Thoracic aorta (tissue), 2 donors: ENCODE data around the gene LRRC4. TPM values are rescaled to one million over a fixed set of nuclear protein-coding genes. Genes with fewer than 3 reads are reported as not detected.

Experiments used
- ATAC-seq: fragments of 150-250 bp; one replicate; pipeline ENCODE4 v1.8.0; 2017; ENCODE audit warnings: low read depth; ENCODE audit not compliant: insufficient number of reproducible peaks, low FRiP score
- DNase-seq: peaks from one replicate; pipeline ENCODE4 v3.0.0-alpha.2; 2020; ENCODE audit warnings: low spot score
- H3K27ac ChIP-seq, 2 donors: fragments of 200-600 bp; sonication (generic); 1 replicate in 1 of 2; 2 replicates in 1 of 2; pipeline ENCODE4 v1.5.1; 2016; ENCODE audit warnings: mild to moderate bottlenecking in 2 of 2, moderate library complexity in 2 of 2
- H3K27me3 ChIP-seq: fragments of 200-600 bp; sonication (generic); replicated peaks from 2 replicates; pipeline ENCODE4 v1.6.0; 2016; ENCODE audit warnings: mild to moderate bottlenecking; ENCODE audit not compliant: insufficient read depth
- H3K36me3 ChIP-seq: fragments of 200-600 bp; sonication (generic); one replicate; pipeline ENCODE4 v1.5.1; 2016
- H3K4me1 ChIP-seq, 2 donors: fragments of 200-600 bp; sonication (generic); 1 replicate in 1 of 2; 2 replicates in 1 of 2; pipeline versions ENCODE4 v1.5.1 to v1.6.0; 2016; ENCODE audit warnings: low read depth in 2 of 2, mild to moderate bottlenecking in 1 of 2; ENCODE audit not compliant: control insufficient read depth in 1 of 2
- H3K4me3 ChIP-seq: fragments of 200-600 bp; sonication (generic); 2 replicates; pipeline ENCODE4 v1.5.1; 2016; ENCODE audit warnings: mild to moderate bottlenecking
- H3K9me3 ChIP-seq: fragments of 200-600 bp; sonication (generic); 2 replicates; pipeline ENCODE4 v1.5.1; 2016
- total RNA-seq, 2 donors: library from RNA; depleted of rRNA; stranded (reverse); fragments of >200 nt; gene quantifications; one replicate each; pipeline versions ENCODE4 v1.1.0 to v1.2.3, GENCODE V29; 2016
- TF ChIP-seq, protein P1 (sequence below): fragments of 200-600 bp; sonication (generic); IDR thresholded peaks from one replicate; pipeline ENCODE4 v1.5.1; 2019; ENCODE audit warnings: antibody characterized with exemption

LRRC4 gene
- total RNA-seq, 2 donors from 2014 or later: 0.85 to 2.2 TPM

DNA sequence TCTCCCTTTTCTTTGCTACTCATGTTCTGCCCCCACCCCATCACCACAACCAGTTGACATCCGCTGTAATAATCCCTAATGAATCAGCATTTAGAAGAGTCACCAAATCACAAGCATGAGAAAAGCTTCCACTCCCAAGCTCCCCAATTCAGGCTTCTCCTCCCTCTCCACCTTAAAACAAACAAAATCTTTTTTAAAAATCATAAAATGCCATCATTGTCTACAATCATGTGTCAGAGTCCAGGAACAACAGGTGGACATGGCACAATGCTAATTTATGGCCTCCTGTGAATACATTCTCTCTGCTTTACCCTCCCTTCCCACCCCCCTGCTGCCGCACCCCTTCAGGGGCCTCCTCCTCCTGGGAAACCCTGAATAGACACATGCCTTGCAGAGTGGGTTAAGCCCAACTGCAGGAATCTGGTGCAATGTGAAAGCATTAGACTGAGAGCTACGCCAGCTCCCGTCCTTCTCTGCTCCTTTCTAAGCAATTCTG, 3.7 kb downstream of the LRRC4 start:
- Histone ChIP-seq H3K27ac (no peak overlapping the region), H3K36me3 (no peaks in the 10 kb centered on the region), H3K27me3 (no peaks in the 10 kb centered on the region), H3K9me3 (no peaks in the 10 kb centered on the region), H3K4me1 (peaks cover 5% of the 10 kb centered on the region in 2 donors), H3K4me3 (no peak overlapping the region)
- DNase-seq (no peak), ATAC-seq (no peak)
- TF ChIP-seq, protein P1, sequence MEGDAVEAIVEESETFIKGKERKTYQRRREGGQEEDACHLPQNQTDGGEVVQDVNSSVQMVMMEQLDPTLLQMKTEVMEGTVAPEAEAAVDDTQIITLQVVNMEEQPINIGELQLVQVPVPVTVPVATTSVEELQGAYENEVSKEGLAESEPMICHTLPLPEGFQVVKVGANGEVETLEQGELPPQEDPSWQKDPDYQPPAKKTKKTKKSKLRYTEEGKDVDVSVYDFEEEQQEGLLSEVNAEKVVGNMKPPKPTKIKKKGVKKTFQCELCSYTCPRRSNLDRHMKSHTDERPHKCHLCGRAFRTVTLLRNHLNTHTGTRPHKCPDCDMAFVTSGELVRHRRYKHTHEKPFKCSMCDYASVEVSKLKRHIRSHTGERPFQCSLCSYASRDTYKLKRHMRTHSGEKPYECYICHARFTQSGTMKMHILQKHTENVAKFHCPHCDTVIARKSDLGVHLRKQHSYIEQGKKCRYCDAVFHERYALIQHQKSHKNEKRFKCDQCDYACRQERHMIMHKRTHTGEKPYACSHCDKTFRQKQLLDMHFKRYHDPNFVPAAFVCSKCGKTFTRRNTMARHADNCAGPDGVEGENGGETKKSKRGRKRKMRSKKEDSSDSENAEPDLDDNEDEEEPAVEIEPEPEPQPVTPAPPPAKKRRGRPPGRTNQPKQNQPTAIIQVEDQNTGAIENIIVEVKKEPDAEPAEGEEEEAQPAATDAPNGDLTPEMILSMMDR: no peak

DNA sequence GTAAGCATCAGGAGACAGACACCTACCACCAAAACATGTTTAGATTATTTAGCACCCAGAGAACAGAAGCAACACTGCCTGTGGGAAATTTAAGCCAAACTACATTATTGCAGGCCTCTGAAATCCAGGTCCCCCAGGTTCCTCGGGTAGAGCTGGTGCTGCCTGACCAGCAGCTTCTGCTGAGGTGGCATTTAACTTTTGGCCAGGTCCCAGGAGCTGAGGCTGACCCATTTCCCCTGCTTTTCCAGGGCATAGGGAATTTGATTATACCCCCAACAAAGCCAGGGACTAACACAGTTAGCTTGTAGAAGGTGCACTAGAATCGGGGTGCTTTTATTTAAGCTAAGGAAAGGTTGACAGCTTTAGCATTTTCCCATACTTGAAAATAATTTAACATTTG, 4.7 kb downstream of the LRRC4 start:
- Histone ChIP-seq H3K9me3 (no peaks in the 10 kb centered on the region), H3K27me3 (no peaks in the 10 kb centered on the region), H3K27ac (no peak overlapping the region), H3K36me3 (no peaks in the 10 kb centered on the region), H3K4me3 (no peak overlapping the region), H3K4me1 (peaks cover 5% of the 10 kb centered on the region in 2 donors)
- TF ChIP-seq, protein P1: no peak
- no peak for DNase-seq
- no peak for ATAC-seq

DNA sequence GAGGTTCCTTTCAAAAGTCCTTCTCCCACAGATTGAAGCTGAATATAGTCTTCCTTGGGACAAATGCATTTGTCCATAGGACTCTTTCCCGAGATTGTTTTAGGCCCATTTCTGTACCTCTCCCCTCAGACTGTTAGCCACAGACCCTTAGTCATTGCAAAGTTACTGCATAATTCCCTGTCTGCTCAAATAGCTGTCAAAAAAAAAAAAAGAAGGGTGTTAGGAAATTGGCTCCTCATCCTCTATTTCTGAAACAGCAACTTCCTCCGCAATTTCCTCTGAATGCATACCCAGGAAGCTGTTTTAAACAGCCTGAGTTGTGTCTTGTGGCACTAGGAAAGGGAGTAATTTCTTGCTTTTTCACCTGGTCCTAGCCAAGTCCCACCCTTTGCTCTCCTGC, 5.4 kb downstream of the LRRC4 start:
- TF ChIP-seq, protein P1: no peak
- Histone ChIP-seq H3K27ac (no peak overlapping the region), H3K4me3 (no peak overlapping the region), H3K36me3 (peaks cover 5% of the 10 kb centered on the region), H3K9me3 (no peaks in the 10 kb centered on the region), H3K27me3 (no peaks in the 10 kb centered on the region), H3K4me1 (peaks cover 5% of the 10 kb centered on the region in 2 donors)
- DNase-seq (no peak), ATAC-seq (no peak)

DNA sequence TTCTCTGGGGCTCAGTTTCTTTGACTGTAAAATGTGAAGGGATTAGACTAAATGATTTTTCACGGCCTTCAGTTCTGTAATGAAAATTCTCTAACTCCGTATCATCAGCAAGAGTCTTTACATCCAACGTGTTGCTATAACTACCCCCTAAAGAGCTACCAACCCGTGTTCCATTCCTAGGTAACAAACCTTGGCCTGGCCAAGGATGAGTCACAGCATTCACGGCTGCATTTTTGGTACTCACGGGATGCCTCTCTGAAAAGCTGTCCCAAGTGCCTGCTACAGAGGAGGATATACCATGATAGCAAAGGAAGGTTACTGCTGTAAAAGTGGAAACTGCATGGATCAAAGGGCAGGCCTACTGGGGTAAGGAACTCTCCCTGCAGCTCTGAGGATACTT, 5.9 kb downstream of the LRRC4 start:
- Histone ChIP-seq H3K27me3 (no peaks in the 10 kb centered on the region), H3K4me1 (peaks cover under 1 to 4% of the 10 kb centered on the region in 2 donors), H3K4me3 (no peak overlapping the region), H3K36me3 (peaks cover 9% of the 10 kb centered on the region), H3K9me3 (no peaks in the 10 kb centered on the region), H3K27ac (no peak overlapping the region)
- ATAC-seq (no peak), DNase-seq (no peak)
- TF ChIP-seq, protein P1: no peak

DNA sequence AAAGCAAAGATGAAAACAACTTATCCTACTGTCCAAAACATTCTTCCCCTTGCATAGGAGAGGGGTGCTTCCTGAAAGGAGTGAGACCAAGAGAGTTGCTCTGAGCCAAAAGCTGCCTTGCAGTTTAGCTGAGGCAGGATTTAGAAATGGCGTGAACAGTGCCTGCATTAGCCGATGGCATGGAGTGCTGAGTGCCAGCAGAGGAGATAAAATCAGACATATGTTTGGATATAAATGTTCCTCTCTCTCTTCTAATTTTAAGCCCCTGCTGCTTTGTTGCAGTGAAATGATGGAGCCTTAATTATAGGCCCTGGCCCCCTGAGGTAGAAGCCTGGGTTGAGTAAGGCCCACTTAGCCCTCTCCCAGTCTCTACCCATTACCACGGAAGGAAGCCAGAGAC, 7.1 kb downstream of the LRRC4 start:
- Histone ChIP-seq H3K27ac (no peak overlapping the region), H3K27me3 (no peaks in the 10 kb centered on the region), H3K4me3 (no peak overlapping the region), H3K36me3 (peaks cover 11% of the 10 kb centered on the region), H3K9me3 (no peaks in the 10 kb centered on the region), H3K4me1 (no peaks in the 10 kb centered on the region)
- TF ChIP-seq, protein P1: no peak
- DNase-seq (no peak), ATAC-seq (no peak)
